Measurements from ENCODE around the gene PNPLA7. TPM values are rescaled to one million over a fixed set of nuclear protein-coding genes. Genes with fewer than 3 reads are reported as not detected.

PNPLA7 gene
- polyA plus RNA-seq, 3 donors = 2.1 to 5.1 (median 2.4) TPM

DNA sequence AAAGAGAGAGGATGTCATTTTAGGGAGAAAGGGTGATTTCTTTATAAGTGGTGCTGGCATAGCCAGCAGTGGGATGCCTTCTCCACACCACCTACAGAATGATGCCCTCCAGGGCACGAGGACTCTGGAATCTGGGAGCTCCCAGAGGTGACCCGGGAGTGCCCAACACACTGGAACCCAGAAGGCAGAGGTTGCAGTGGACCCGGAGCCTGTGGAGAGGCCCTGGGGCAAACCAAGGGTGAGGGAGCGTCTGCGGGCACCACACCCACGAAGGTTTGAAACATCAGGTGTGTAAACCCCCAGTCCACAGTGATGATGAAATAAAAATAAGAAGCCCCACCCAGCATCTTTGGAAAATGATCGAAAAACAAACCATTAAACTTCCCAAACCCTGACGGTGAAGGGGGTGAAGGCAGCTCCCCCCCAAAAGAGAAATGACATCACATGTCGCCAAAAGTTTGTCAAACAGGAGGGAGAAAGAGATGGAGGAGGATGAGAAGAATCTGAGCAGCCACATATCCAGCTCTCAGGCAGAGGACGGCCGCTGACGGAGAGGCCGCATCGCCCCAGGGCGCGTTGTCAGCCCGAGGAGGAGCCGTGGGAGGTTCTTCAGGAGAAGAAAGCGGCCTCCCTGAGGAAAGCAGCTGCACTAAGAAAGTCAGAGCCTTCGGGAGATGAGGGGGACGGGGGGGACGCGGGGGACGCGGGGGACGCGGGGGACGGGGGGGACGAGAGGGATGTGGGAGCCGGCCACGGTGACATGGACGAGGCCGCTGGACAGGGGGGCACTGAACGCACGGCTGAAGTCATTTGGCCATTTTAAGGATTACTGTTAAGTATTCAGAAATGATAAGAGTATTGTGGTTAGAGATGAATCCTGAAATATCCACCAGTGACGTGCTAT lies 47.9 kb downstream of the PNPLA7 start:
- no peak for DNase-seq (ENCODE audit: extremely low read depth in 1 of 11, low read depth in 9 of 11, low spot score in 4 of 11)

DNA sequence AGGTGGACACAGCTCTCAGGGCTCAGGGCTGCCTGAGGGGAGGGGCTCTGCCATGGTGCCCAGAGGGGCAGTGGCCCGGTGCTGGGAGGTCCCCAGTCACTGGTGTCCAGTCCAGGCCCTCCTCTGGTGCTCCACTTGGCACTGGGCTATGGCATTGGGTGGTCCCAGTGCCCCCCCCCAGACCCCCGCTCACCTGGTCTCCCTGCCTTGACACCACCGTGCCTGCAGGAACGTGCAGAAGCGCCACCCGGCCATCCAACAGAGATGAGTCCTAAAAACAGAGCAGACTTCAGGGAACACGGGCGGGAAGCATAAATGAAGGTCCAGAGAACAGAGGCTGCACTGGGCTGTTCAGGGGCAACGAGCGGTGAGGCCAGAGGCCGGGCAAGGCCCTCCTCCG lies 48.7 kb downstream of the PNPLA7 start:
- no peak for DNase-seq (ENCODE audit: extremely low read depth in 1 of 11, low read depth in 9 of 11, low spot score in 4 of 11)

GRCh38 chr9:137500666-137501397 lies 49.4 kb downstream of the PNPLA7 start:
- no peak for DNase-seq (ENCODE audit: extremely low read depth in 1 of 11, low read depth in 9 of 11, low spot score in 4 of 11)

- no peak for DNase-seq (ENCODE audit: extremely low read depth in 1 of 11, low read depth in 9 of 11, low spot score in 4 of 11)
Observed at GRCh38 chr9:137499858-137500661, 50.1 kb downstream of the PNPLA7 start.

DNA sequence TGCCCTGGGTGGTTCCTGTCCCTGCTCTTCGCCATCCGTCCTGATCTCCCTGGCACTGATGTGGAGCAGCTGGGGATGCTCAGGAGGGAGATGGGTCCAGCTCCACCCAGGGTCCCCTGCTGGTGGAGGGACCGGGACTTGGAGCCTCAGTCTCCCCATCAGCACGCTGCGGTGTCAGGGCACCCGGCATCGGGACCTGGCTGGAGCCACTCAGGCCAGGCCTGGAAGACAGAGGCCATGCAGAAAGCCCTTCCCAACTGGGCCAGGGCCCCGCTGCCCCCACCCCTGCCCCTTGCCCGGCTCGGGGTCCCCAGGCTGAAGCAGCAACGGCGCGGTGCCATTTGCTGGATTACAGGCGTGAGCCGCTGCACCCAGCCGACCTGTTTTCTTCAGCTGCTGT lies 50.8 kb downstream of the PNPLA7 start:
- no peak for DNase-seq (ENCODE audit: extremely low read depth in 1 of 11, low read depth in 9 of 11, low spot score in 4 of 11)

DNA sequence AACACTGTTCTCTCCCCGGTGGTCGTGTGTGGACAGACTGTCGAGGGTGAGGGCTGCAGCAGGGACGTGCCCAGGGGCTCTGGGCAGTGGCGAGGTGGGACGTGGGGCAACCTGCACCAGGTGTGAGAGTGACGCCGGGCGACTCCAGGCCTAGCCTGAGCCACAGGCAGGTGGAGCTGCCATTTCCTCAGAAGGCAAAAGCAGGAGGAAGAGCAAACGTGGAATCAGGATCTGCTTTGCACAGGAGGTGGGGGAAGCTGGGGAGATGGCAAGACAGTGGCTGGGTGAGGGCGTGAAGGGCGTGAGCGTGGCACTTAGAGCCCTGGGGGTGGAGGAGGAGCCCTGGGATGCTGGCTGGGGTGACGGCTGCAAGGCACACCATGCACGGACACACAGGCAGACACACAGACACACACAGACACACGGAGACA lies 51.5 kb downstream of the PNPLA7 start:
- DNase-seq (ENCODE audit: extremely low read depth in 1 of 11, low read depth in 9 of 11, low spot score in 4 of 11) = no peak

GRCh38 chr9:137497921-137498719 lies 52.1 kb downstream of the PNPLA7 start:
- DNase-seq (ENCODE audit: extremely low read depth in 1 of 11, low read depth in 9 of 11, low spot score in 4 of 11) = no peak

DNA sequence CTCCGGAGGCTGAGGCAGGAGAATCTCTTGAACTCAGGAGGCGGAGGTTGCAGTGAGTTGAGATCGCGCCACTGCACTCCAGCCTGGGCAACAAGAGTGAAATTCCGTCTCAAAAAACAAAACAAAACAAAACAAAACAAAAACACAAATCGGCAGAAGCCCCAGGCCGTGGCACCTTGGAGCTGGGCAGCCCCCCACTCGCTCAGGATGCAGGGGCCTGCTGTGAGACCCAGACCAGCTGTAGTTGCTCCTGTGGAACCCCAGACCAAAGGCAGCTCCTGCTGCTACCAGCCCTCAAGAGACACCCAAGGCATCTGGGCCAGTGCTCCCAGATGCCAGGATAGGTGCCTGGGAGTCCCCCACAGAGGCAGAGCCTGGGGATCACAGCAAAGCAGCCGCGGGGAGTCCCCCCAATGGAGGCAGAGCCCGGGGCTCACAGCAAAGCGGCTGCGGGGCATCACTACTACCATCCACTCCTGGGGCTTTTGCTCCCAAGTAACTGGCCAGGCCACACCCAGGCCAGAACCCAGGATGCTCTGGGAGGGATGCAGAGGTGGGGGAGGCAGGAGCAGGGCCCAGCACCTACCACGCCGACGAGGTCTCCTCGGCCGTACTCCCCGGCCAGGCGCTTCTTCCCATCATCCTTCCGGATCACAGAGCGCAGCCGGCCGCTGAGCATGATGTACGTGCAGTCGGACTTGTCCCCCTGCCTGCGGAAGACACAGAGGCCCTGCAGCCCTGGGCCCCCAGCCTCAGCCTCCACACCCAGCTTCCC lies 53.4 kb downstream of the PNPLA7 start:
- no peak for DNase-seq (ENCODE audit: extremely low read depth in 1 of 11, low read depth in 9 of 11, low spot score in 4 of 11)

DNA sequence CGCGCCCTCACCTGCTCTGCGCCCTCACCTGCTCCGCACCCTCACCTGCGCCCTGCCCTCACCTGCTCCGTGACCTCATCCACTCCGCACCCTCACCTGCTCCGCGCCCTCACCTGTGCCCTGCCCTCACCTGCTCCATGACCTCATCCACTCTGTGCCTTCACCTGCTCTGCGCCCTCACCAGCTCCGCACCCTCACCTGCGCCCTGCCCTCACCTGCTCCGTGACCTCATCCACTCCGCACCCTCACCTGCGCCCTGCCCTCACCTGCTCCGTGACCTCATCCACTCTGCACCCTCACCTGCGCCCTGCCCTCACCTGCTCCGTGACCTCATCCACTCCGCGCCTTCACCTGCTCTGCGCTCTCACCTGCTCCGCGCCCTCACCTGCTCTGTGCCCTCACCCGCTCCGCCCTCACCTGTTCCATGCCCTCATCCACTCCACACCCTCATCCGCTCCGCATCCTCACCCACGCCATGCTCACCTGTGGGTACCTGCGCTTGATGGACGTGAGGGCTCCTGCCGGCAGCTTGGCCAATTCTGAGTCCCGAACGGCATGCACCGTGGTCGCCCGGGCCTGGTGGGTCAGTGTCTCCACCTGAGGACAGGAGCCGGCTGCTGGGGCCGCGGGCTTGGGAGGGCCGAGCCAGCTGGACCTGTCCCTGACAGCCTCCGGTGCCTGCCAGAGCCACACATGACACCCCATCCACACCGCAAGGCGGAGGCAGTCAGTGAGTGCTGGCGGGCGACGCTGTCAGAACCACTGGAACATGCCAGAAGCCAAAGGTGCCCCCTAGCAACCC lies 55.5 kb downstream of the PNPLA7 start:
- no peak for DNase-seq (ENCODE audit: extremely low read depth in 1 of 11, low read depth in 9 of 11, low spot score in 4 of 11)

DNA sequence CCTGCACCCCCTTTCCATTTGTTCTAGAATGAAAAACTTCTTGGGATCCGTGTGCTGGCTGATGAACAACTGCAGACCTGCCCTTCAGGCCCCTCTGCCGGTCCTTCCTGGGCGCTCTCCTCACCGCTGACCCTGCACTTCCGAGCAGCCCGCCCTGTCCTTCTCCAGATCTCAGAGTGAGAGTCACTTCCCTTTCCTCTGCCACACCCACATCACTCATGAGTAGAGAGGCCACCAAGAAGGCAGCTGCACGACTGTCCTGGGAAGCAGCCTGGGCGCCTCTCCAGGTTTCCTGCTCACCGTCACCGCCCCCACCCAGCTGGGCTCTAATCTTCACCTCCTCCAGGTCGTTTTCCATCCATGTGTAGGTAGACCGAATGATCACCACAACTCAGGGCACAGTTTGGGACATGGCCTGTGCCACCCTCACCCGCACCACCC lies 56.1 kb downstream of the PNPLA7 start:
- no peak for DNase-seq (ENCODE audit: extremely low read depth in 1 of 11, low read depth in 9 of 11, low spot score in 4 of 11)

DNA sequence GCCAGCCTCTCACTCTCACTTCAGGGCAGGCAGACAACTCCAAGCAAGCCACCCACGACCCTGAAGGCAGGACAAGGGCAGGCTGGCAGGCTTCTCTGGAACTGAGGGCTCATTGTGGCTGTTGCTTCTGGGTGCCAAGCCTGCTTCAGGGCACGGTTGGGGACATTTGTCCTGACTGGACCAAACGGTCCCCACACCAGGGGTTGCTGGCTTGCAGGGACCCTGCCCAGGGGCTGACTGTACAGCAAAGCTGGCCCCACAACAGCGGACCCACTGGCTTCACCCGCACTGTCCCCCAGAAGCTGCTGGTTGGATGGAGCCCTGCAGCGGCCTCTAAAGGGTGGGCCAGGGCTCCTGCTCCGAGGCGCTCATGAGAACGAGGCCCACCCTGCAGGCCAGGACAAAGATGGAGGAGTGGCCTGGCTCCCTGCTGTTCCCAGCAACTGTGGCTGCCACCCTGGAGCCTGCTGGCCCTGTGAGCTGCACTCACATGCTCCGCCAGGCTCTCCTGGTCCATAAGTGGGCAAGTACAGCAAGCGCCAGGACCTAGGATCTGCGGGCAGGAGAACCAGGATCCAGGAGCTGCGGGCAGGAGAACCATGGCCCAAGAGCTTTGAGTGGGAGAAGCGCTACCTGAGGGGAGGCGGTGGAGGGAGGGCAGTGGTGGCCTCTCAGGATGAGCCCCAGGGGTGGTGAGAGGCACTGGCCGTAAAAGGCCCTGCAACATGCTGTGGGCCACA lies 56.7 kb downstream of the PNPLA7 start:
- no peak for DNase-seq (ENCODE audit: extremely low read depth in 1 of 11, low read depth in 9 of 11, low spot score in 4 of 11)

GRCh38 chr9:137492464-137493363 lies 57.5 kb downstream of the PNPLA7 start:
- no peak for DNase-seq (ENCODE audit: extremely low read depth in 1 of 11, low read depth in 9 of 11, low spot score in 4 of 11)

DNA sequence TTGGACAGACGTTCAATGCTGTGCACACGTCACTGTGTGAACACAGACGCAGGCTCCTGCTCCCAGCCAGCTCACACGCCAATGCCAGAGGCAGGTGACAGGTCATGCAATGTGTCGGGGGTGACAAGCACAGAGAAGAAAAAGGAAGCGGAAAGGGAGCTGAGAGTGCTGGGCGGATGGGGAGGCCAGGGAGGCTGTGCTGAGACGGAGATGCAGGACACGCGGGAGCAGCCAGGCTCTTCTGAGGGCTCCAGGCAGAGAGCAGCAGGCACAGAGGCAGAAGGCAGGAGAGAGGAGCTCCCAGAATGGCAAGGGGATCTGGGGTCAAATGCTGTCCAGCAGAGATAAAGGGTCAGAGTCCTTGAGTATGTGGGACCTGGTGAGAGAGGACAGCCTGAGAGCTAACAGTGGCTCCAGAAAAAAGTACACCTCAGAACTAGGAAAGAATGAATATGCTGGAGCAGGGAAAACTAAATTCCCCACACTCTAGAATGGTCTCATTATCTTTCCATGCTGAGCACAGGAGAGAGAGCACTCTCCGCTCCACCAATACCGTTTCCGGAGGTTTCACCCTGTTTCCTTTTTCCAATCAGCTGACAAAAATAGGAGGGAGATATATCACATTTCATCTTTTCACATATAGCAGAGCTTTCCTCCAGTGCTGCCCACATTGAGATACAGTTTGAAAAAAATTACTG lies 58.3 kb downstream of the PNPLA7 start:
- DNase-seq (ENCODE audit: extremely low read depth in 1 of 11, low read depth in 9 of 11, low spot score in 4 of 11) = no peak

- DNase-seq (ENCODE audit: extremely low read depth in 1 of 11, low read depth in 9 of 11, low spot score in 4 of 11) = no peak
Observed at GRCh38 chr9:137490532-137491186, 59.5 kb downstream of the PNPLA7 start.
